Activated CD8-positive, alpha-beta memory T cell treated with anti-CD3 and anti-CD28 coated beads for 1 hour (primary cell): Measurements from ENCODE around the gene LIN28A.

Experiments used
- DNase-seq, 2 donors: peaks; one replicate each; pipeline ENCODE4 v3.0.0-alpha.2; 2020; ENCODE audit warnings: low read depth in 1 of 2; ENCODE audit errors: extremely low read depth in 1 of 2

The LIN28A gene

GRCh38 chr1:26432793-26433192 lies 22.2 kb downstream of the LIN28A start:
- DNase-seq = no peak

DNA sequence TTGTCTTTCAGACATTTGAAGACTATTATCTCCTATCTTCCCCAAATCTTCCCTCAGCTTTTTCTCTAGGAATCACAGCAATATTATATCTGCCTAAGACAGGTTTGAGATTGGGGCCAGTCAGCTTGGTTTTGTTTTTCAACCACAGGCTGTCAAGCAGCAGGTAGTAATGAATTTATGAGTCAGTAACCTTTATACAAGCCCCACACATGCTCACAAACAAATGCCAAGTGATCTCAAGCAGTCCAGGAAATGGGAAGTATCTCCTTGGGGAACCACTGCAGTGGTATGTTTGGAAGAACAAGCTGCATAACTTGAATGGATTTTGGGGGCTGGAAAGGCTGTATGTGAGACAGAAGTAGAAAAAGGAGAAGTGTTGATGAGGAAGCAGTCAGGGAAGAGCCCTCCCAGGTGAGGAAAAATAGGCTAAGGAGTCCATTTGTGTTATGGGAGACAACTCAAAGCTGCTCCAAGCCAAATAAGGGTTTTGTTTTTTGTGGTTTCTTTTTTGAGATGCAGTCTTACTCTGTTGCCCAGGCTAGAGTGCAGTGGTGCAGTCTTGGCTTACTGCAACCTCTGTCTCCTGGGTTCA lies 23.6 kb downstream of the LIN28A start:
- no peak for DNase-seq

DNA sequence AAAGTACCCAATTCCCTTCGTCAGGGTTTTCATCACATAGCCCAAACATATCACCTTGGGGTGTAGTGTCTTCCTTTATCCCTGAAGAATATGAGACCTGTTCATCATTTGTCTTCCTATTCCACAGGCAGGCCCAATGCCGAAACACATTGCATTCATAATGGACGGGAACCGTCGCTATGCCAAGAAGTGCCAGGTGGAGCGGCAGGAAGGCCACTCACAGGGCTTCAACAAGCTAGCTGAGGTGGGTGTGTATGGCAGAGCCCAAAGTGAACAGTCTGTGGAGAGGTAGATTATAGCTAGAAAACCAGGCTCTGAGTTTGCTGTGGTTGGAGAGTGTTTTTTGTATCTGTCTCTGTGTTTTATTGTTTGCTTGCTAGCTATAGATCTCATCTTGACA lies 27.4 kb downstream of the LIN28A start:
- DNase-seq = no peak

DNA sequence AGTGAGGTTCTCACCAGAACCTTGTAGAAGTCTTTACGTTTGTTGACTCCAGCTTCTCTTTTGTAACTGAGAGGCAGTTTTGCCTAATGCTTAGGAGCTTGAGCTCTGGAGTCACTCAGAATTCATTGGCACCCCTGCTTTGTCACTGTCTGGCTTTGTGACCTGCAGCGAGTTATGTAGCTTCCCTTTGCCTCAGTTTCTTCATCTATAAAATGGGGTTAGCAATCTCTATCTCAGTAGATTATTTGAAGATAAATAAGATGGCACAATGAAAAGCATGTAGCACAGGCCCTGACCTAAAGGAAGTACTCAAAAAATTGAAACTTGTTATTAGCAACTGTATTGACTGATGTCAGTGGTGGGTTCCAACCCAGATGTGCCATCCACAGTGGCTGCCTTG lies 29.6 kb downstream of the LIN28A start:
- DNase-seq = no peak

GRCh38 chr1:26449868-26450267 lies 39.3 kb downstream of the LIN28A start:
- no peak for DNase-seq

GRCh38 chr1:26450908-26451307 lies 40.3 kb downstream of the LIN28A start:
- no peak for DNase-seq

GRCh38 chr1:26452459-26453183 lies 42.0 kb downstream of the LIN28A start:
- no peak for DNase-seq

DNA sequence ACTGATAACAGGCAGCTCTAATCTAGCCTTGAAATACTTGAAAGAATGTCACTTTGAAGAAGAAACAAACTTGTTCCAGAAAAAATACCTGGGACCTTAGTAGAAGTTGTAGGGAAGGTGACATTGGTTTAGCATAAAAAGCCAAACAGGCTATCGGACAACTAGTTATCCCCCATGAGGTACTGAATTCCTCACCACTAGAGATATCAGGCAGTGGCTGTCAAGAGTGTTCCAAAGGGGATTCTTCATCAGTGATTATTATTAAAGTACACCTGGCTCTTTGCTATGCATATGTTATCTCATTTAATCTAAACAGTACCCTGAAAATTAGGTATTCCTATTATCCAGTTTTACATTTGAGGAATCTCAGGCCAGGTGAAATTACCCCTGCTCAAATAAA lies 48.5 kb downstream of the LIN28A start:
- no peak for DNase-seq

DNA sequence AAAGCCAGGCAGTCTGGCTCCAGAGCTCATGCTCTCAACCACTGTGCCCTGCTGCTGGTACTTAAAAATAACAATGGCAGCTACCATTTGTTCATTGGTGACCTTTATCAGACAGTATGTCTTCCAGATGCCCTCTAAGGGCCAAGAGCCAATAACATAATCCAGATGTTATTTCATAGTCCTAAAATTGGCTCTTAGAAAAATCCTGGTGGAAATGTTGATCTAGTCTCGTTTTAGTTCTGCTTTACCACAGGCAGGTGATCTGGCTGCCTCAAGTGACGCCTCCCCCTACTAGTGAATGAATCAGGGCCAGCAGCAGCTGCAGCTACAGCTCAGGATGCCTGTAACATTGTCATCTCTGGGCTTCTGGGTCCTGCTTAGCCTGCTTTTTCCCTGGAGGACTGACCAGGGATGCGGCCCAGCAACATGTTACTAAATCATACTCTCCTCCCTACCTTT lies 49.0 kb downstream of the LIN28A start:
- DNase-seq = no peak

GRCh38 chr1:26468911-26469310 lies 58.3 kb downstream of the LIN28A start:
- no peak for DNase-seq

GRCh38 chr1:26469558-26469957 lies 58.9 kb downstream of the LIN28A start:
- DNase-seq = no peak

DNA sequence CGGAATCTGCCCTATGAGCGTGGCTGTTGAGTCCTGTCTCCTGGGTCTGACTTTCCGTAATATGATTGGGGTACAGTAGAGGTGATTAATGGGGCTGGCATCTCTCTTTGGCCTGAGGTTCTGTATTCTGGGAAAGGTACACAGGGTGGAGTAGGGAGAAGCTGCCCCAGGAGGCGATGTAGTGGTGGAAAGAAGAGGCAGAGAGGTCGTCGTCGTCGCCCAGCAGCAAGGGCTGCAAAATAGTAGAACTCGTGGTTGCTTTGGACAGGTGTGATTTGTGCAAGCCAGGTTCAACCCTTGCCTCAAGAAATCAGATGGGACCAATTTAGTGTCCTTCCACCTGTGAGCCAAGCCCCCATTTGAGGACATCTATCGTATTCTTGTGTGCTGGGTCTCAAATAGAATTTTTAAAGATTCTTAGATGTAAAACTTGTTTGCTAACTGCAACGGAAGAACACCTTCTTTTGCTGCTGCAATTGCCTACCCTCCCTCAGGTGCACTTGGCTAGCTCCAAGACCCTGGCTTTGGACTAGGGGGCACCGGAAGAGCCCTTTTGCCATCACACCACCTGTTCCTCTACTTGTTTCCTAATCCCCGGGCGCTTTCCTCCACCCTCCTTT lies 60.4 kb downstream of the LIN28A start:
- no peak for DNase-seq

GRCh38 chr1:26471498-26472319 lies 61.1 kb downstream of the LIN28A start:
- DNase-seq = no peak

GRCh38 chr1:26472320-26472900 lies 61.8 kb downstream of the LIN28A start, which contains the start of gene HMGN2:
TSS of gene HMGN2 (plus strand) at chr1:26472440. CDS start at chr1:26472613, 173 bp downstream.
- peak; percentile 68 to 78 for DNase-seq

GRCh38 chr1:26472901-26473845 lies 62.6 kb downstream of the LIN28A start:
- DNase-seq = peak; percentile 89 to 97

DNA sequence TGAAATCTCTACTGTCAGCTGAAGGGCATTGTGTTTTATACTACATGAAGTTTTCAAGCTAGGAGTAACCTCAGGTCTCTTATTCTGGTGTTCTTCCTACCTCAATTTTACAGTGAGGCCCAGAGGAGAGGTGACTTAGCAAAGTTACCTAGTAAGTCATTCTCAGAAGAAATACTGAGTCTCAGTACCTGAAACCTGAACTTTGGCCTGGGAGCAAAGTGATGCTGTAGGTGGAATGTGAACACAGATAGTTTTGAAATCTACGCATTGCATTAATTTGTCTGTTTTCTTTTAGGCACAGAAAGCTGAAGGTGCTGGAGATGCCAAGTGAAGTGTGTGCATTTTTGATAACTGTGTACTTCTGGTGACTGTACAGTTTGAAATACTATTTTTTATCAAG lies 64.2 kb downstream of the LIN28A start:
- DNase-seq = no peak

- DNase-seq = no peak
Measured at GRCh38 chr1:26475989-26476388, 65.4 kb downstream of the LIN28A start.

DNA sequence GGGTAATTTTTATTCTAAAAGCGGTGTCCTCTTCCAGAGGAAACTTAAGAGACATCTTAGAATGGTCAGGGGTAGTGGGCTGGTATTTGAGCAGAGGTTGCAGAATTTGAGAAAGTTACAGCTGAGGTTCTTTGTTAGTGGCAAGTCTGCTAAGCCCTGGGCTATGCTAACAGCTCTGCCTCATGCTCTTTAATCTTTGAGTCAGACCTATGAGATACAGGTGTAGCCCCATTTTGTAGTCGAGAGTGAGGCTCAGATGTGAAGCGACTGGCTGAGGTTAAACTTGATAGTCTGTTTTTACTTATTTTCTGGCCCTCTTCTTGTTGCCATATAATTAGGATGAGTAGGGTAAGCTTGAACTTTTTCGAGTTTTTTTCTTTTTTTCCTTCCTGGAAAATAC lies 66.3 kb downstream of the LIN28A start:
- no peak for DNase-seq

- no peak for DNase-seq
Measured at GRCh38 chr1:26477446-26478152, 67.0 kb downstream of the LIN28A start.
